Mucosa of gallbladder (tissue), 1 donor: ENCODE results near the gene VENTX. TPM values are rescaled to one million over a fixed set of nuclear protein-coding genes. Genes with fewer than 3 reads are reported as not detected.
"Not testable (repeated sequence)": the region's sequence is repeated elsewhere in the genome, so short reads cannot be mapped to it uniquely, and the experiment has no call there.

Experiments used
- DNase-seq: peaks from one replicate; pipeline ENCODE4 v3.0.0-alpha.2; 2020; ENCODE audit warnings: low spot score
- total RNA-seq: library from RNA; stranded (reverse); gene quantifications from one replicate; pipeline ENCODE4 v1.2.1, GENCODE V29; 2021
- donor health status: DM: no; HTN: no; CAD: no.

Gene VENTX
- total RNA-seq, 1 donor from 2014 or later: 2.7 TPM

- no peak for DNase-seq
Observed at GRCh38 chr10:133254421-133255120, 16.9 kb downstream of the VENTX start.

DNA sequence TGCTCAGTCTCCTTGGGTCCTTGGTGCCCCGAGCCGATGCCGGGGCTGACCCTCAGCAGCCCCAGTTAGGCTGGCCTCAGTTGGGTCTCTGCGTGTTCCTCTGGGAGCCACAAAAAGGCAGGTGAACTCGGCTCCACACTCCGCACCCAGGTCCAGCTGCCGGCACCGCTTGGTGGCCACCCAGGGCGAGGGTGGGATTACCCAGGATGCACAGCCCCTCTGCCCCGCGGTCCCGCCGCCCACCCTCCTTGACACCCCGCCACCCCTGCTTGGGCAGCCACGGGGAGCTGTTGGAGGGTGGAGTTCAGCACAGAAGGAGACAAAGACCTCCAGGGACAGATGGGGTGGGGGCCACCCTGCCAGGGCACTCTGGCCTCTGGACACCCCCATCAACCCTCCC lies 17.7 kb downstream of the VENTX start:
- no peak for DNase-seq

GRCh38 chr10:133257489-133258065 lies 19.9 kb downstream of the VENTX start:
- peak; percentile 64 for DNase-seq

- peak; percentile 66 for DNase-seq
Observed at GRCh38 chr10:133258066-133258817, 20.6 kb downstream of the VENTX start.

- DNase-seq: peak; percentile 76
Observed at GRCh38 chr10:133258818-133259601, 21.4 kb downstream of the VENTX start.

DNA sequence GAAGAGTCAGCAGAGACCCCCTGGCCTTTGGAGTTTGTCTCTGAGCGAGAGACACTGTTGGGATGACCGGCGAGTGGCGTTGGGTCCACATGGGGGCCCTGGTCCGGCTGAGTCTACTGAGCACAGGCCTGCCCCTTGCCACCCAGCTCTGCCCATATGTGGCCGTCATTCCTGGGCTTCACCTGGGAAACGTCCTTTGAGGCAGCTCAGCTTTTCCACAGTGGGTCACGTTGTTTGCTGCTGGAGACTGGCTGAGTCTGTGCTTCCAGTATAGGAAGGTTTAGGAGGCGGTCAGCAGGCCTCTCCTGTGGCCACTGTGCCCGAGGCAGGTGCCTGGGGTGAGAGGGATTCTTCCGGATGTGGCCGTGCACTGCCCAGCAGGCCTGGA lies 21.9 kb downstream of the VENTX start:
- no peak for DNase-seq

DNA sequence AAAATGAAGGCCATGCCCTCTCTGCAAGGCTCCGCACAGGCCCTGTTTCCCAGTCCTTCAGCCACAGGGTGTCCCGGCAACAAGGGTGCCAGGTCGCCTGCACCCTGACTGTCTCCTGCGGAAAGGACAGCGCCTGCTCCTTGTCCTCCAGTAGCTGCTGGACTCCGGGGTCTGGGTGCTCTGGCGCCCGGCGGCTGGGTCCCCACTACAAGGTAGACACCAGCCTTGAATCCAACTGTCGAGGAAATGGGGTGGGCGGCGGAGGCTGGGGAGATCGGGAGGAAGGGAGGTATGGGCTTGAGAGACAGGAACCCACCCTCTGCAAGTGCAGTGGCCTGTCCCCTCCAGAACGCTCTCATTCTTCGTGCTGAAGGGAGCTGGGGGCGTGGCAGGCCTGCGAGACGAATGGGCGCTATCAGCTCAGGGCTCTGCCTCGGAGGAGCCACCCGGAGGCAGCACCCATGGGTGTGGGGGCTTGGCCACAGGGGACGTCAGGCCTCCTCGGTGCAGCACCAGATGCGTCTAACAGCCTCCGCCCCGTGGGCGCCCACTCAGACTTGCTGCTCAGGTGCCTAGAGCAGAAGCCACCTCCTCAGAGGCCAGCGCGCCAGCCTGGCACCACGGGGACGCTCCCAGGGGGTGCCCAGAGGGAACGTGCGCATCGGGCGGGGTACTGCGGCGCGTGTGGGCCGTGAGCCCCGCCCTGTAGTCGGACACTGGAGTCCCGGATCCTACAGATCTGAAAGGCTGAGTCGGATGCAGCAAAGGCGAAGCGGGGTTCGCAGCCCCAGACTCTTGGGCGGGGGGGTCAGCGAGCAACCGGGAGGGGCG lies 23.5 kb downstream of the VENTX start:
- DNase-seq: no peak

DNA sequence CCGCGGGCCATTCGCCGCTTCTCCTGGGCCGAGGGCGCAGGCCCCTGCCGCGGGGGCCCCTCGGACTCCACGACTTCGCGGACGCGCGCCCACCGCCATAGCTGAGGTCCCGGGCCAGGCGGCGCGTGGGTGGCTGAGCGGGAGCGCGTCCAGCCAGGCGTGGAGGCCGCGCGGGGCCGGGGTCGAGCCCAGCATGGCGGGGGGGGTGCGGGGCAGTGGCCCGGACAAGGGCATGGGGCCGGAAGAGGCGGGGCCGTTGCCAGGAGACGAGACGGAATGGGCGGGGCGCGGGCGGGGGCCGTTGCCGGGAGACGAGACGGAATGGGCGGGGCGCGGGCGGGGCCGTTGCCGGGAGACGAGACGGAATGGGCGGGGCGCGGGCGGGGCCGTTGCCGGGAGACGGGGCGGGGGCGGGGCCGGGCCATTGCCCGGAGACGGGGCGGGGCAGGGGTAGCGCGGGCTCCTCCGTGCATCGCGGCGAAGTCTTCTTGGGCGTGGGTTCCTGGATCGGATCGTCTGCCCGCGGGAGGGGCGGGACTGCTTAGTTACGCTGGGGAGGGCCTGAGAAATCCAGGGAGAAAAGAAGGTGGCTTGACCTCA lies 24.2 kb downstream of the VENTX start:
- DNase-seq: peak; percentile 90

DNA sequence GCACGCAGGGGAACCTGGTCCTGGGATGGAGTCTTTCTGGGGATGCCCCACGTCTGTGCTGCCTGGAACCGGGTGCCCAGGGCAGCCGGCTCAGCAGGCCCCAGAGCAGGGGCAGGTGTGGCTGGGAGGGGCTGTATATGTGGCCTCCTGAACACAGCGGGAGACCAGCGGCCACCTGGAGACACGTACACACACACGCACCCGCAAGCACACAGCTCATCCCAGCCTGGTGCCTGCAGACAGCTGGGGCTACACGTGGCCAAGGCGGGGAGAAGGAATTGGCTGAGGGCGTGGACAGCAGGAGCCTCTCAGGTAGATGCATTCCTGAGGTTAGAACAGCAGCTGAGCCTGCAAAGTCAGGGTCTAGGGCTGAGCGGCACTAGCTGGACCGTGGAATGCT lies 25.0 kb downstream of the VENTX start:
- no peak for DNase-seq

DNA sequence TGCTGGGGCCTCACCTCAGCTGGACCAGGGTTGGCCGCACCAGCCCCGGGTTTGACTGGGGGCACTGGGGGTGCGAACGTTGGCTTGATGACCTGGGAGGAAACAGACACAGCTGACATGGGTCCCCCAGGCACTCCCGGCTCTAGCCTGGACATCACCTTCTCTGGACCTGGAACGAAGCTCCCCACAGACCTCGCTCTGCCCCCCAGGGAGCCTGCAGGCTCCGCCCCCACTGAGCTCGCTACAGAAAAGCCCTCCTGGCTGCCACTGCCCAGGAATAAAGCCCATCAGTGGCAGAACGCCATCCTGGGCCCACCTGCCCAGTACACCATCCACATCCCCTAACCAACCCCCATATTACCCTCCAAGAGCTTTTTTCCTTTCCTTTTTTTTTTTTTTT lies 26.0 kb downstream of the VENTX start:
- no peak for DNase-seq

DNA sequence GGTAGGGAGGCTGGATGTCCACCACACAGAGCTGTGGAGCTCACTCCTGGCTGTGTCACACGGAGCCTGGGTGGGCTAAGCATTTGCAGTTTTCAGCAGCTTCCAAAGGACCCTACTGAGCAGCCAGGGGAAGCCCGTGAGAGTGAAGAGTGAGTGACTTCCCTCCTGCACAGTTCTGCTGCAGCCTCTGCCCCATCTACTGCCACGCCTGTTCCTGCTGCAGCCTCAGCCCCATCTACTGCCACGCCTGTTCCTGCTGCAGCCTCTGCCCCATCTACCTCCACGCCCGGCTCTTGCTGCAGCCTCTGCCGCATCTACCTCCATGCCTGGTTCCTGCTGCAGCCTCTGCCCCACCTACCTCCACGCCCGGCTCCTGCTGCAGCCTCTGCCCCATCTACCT lies 26.8 kb downstream of the VENTX start:
- DNase-seq: no peak

GRCh38 chr10:133265052-133265451 lies 27.4 kb downstream of the VENTX start:
- DNase-seq: not testable (repeated sequence)

DNA sequence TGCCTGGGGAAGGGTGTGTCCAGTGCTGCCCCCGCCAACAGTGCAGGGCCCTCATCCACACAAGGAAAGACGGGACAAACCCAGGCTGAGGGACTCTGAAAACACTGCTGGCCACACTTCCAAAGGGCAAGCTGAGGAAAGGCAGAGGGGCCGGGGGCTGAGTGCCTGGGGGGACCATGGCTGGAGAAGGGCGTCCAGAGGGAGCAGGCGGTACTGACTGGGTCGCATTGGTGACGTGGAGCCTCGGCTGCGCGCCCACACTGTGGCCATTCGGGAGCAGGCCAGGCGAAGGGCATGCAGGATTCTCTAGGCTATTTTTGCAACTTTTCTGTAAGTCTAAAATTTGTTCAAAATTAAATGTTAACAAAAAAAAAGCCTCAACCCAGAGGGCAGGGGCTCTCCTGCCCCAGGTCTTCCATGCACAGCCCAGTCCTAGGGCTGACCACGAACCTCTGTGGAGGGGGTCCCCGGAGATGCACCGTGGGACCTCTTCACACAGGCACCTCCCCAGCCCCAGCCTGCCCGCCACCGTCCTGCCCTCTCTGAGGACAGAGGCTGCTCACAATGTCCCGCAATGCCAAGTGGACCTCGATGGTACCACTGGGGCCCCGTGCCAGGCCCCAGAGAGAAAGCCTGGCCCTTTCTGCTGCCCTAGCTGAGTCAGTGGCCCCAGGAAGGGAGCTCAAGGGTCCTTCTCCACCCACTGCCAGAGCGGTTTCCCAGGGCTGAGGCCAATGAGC lies 28.6 kb downstream of the VENTX start:
- no peak for DNase-seq

GRCh38 chr10:133267293-133267692 lies 29.6 kb downstream of the VENTX start:
- no peak for DNase-seq

DNA sequence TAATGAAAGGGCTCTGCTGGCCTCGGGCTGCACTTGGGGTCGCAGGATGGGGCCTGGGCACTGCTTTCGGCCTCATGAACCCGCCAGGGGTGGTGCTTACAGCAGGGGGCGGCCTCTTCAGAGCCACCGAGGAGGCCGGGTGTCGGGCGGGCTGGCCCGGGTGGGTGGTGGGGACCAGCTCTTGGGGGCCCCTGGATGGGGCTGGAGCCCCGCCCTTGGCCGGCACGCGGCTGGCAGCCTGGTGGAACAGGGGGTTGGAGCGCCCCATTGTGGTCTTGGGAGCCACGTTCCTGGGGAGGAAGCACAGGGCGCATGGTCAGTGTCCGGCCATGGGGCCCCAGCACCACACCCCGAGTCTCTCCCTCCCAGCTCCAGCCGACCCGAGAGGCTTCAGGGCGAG lies 30.2 kb downstream of the VENTX start:
- no peak for DNase-seq

GRCh38 chr10:133268532-133268931 lies 30.9 kb downstream of the VENTX start:
- no peak for DNase-seq

GRCh38 chr10:133269367-133269766 lies 31.7 kb downstream of the VENTX start:
- DNase-seq: no peak

GRCh38 chr10:133270204-133270603 lies 32.5 kb downstream of the VENTX start:
- DNase-seq: no peak

DNA sequence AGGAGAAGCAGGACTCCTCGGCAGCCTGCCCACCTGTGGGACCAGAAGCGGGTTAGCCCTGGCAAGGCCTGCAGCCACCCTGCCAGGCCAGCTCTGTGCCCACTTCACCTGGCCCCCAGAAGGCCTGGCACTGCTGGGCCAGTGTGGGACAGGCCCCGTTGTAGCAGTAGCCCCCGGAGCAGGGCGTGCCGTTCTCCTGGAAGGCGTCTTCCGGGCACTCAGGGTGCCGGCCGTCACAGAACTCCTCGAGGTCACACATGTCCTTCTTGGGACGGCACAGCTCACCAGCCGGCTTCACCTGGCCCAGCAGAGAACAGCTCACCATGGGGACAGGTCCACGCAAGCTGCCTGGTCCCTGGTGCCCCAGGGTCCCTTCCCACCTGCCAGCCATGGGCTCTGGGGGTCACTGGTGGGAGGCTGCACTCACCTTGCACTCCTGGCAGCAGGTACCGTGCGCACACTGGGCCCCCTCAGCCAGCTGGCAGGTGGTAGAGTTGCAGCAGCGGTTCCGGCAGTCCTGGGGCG lies 33.2 kb downstream of the VENTX start:
- DNase-seq: no peak
